Stimulated activated CD8-positive, alpha-beta memory T cell treated with anti-CD3 and anti-CD28 coated beads, Interleukin-7, amount 100 ng/mL, for 4 hours (primary cell): Measurements from ENCODE around the gene MEF2C.
"Not testable (repeated sequence)": the region's sequence is repeated elsewhere in the genome, so short reads cannot be mapped to it uniquely, and the experiment has no call there.

Source experiments
- DNase-seq, 2 donors: peaks; one replicate each; pipeline ENCODE4 v3.0.0-alpha.2; 2020; ENCODE audit warnings: low read depth in 2 of 2

Gene MEF2C

GRCh38 chr5:88883059-88883835 is at the start of gene MEF2C:
Gene MEF2C (minus strand): TSS chr5:88883184. CDS start chr5:88823788, 59,396 bp downstream.
- no peak for DNase-seq

- DNase-seq: no peak
Measured at GRCh38 chr5:88932541-88932940, 49.6 kb upstream of the MEF2C start.

GRCh38 chr5:88930335-88930734 is 47.4 kb upstream of the MEF2C start:
- no peak for DNase-seq

- no peak for DNase-seq
Measured at GRCh38 chr5:88929385-88929784, 46.4 kb upstream of the MEF2C start.

GRCh38 chr5:88926774-88927173 is 43.8 kb upstream of the MEF2C start:
- DNase-seq: no peak

GRCh38 chr5:88925692-88926490 is 42.9 kb upstream of the MEF2C start:
- DNase-seq: no peak

GRCh38 chr5:88924330-88924657 is 41.3 kb upstream of the MEF2C start:
- DNase-seq: no peak

GRCh38 chr5:88923623-88924329 is 40.8 kb upstream of the MEF2C start:
- DNase-seq: no peak

- not testable (repeated sequence) for DNase-seq
Measured at GRCh38 chr5:88912743-88913142, 29.8 kb upstream of the MEF2C start.

GRCh38 chr5:88911059-88911572 is 28.1 kb upstream of the MEF2C start:
- not testable (repeated sequence) for DNase-seq

- DNase-seq: not testable (repeated sequence)
Measured at GRCh38 chr5:88904478-88904877, 21.5 kb upstream of the MEF2C start.

GRCh38 chr5:88903966-88904365 is 21.0 kb upstream of the MEF2C start:
- DNase-seq: not testable (repeated sequence)

- not testable (repeated sequence) for DNase-seq
Measured at GRCh38 chr5:88901077-88901476, 18.1 kb upstream of the MEF2C start.

- DNase-seq: no peak
Measured at GRCh38 chr5:88899096-88899737, 16.2 kb upstream of the MEF2C start.

- no peak for DNase-seq
Measured at GRCh38 chr5:88897748-88898147, 14.8 kb upstream of the MEF2C start.

- DNase-seq: no peak
Measured at GRCh38 chr5:88895681-88896501, 12.9 kb upstream of the MEF2C start.

GRCh38 chr5:88892669-88893068 is 9.7 kb upstream of the MEF2C start:
- no peak for DNase-seq

GRCh38 chr5:88890070-88890781 is 7.2 kb upstream of the MEF2C start:
- DNase-seq: no peak

- no peak for DNase-seq
Measured at GRCh38 chr5:88889189-88890069, 6.4 kb upstream of the MEF2C start.
